WTC11 (cell line): ENCODE data around the gene RABL6.

ENCODE experiments used
- CBFB ChIP-seq: sonication (generic); formaldehyde crosslinking; IDR thresholded peaks from 2 replicates; pipeline ENCODE4 v1.8.1; 2022; ENCODE audit warnings: mild to moderate bottlenecking, low read depth, missing genetic modification reagents
- ESRRA ChIP-seq: sonication (generic); formaldehyde crosslinking; IDR thresholded peaks from 2 replicates; pipeline ENCODE4 v1.8.1; 2022; ENCODE audit warnings: mild to moderate bottlenecking, missing genetic modification reagents, borderline replicate concordance
- FOXK1 ChIP-seq: sonication (generic); formaldehyde crosslinking; IDR thresholded peaks from 2 replicates; pipeline ENCODE4 v1.8.0; 2022; ENCODE audit warnings: mild to moderate bottlenecking, moderate library complexity, missing genetic modification reagents
- NFYB ChIP-seq: sonication (generic); formaldehyde crosslinking; conservative IDR thresholded peaks from 2 replicates; pipeline ENCODE4 v1.8.0; 2022; ENCODE audit warnings: low read depth, missing genetic modification reagents
- NR1H2 ChIP-seq: sonication (generic); formaldehyde crosslinking; IDR thresholded peaks from 2 replicates; pipeline ENCODE4 v1.9.0; 2021; ENCODE audit warnings: mild to moderate bottlenecking, moderate library complexity, missing genetic modification reagents
- ZNF416 ChIP-seq: fragments of 250-450 bp; sonication (Bioruptor Pico); IDR thresholded peaks from 2 replicates; pipeline ENCODE4 v1.9.0; 2021; ENCODE audit warnings: mild to moderate bottlenecking, inconsistent platforms
- TF ChIP-seq, protein P1 (sequence below): fragments of 200-600 bp; IDR thresholded peaks from 2 replicates; pipeline ENCODE4 v1.8.0; 2022; ENCODE audit warnings: antibody characterized with exemption
- TF ChIP-seq, protein P2 (sequence below): sonication (generic); formaldehyde crosslinking; conservative IDR thresholded peaks from 2 replicates; pipeline ENCODE4 v1.8.1; 2022; ENCODE audit warnings: mild to moderate bottlenecking, missing genetic modification reagents
- TF ChIP-seq, protein P3 (sequence below): sonication (generic); formaldehyde crosslinking; IDR thresholded peaks from 2 replicates; pipeline ENCODE4 v1.8.1; 2023; ENCODE audit warnings: mild to moderate bottlenecking, missing genetic modification reagents, moderate library complexity
- TF ChIP-seq, protein P4 (sequence below): sonication (generic); formaldehyde crosslinking; IDR thresholded peaks from 2 replicates; pipeline ENCODE4 v1.8.0; 2022; ENCODE audit warnings: mild to moderate bottlenecking, missing genetic modification reagents

DNA sequence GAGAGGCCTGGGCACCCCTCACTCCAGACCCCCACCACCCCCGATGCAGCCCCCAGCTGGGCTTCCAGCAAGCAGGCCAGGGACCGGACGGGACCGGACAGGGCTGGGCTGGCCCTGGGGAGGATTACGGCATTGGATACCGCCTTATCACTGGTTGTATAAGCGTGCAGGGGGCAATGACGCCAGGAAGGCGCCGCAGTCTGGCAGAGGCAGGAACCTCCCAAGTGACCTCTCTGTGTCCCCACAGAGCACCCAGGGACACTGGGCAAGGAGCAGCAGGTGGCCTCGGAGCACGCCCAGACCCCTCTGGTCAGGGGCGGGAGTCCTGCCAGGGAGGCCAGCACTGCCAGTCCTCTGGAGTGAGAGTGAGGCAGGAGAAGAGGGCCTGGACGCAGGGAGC, 42.7 kb upstream of the RABL6 start:
- TF ChIP-seq, protein P1, sequence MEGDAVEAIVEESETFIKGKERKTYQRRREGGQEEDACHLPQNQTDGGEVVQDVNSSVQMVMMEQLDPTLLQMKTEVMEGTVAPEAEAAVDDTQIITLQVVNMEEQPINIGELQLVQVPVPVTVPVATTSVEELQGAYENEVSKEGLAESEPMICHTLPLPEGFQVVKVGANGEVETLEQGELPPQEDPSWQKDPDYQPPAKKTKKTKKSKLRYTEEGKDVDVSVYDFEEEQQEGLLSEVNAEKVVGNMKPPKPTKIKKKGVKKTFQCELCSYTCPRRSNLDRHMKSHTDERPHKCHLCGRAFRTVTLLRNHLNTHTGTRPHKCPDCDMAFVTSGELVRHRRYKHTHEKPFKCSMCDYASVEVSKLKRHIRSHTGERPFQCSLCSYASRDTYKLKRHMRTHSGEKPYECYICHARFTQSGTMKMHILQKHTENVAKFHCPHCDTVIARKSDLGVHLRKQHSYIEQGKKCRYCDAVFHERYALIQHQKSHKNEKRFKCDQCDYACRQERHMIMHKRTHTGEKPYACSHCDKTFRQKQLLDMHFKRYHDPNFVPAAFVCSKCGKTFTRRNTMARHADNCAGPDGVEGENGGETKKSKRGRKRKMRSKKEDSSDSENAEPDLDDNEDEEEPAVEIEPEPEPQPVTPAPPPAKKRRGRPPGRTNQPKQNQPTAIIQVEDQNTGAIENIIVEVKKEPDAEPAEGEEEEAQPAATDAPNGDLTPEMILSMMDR = no peak
- TF ChIP-seq NR1H2 = no peak
- TF ChIP-seq FOXK1 (CRISPR knock-in tag) = no peak
- TF ChIP-seq, protein P2, sequence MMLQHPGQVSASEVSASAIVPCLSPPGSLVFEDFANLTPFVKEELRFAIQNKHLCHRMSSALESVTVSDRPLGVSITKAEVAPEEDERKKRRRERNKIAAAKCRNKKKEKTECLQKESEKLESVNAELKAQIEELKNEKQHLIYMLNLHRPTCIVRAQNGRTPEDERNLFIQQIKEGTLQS = no peak
- TF ChIP-seq, protein P3, sequence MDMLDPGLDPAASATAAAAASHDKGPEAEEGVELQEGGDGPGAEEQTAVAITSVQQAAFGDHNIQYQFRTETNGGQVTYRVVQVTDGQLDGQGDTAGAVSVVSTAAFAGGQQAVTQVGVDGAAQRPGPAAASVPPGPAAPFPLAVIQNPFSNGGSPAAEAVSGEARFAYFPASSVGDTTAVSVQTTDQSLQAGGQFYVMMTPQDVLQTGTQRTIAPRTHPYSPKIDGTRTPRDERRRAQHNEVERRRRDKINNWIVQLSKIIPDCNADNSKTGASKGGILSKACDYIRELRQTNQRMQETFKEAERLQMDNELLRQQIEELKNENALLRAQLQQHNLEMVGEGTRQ = no peak
- no peak for TF ChIP-seq CBFB (CRISPR knock-in tag)
- TF ChIP-seq, protein P4, sequence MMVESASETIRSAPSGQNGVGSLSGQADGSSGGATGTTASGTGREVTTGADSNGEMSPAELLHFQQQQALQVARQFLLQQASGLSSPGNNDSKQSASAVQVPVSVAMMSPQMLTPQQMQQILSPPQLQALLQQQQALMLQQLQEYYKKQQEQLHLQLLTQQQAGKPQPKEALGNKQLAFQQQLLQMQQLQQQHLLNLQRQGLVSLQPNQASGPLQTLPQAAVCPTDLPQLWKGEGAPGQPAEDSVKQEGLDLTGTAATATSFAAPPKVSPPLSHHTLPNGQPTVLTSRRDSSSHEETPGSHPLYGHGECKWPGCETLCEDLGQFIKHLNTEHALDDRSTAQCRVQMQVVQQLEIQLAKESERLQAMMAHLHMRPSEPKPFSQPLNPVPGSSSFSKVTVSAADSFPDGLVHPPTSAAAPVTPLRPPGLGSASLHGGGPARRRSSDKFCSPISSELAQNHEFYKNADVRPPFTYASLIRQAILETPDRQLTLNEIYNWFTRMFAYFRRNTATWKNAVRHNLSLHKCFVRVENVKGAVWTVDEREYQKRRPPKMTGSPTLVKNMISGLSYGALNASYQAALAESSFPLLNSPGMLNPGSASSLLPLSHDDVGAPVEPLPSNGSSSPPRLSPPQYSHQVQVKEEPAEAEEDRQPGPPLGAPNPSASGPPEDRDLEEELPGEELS (CRISPR knock-in tag) = no peak
- TF ChIP-seq ZNF416 = no peak
- no peak for TF ChIP-seq NFYB (CRISPR knock-in tag)
- no peak for TF ChIP-seq ESRRA (CRISPR knock-in tag)
